Measurements from ENCODE around the gene RARB. TPM values are rescaled to one million over a fixed set of nuclear protein-coding genes. Genes with fewer than 3 reads are reported as not detected.

The RARB gene
- total and polyA plus RNA-seq, 11 donors, result 4.3 to 21.0 (median 16.3) TPM

DNA sequence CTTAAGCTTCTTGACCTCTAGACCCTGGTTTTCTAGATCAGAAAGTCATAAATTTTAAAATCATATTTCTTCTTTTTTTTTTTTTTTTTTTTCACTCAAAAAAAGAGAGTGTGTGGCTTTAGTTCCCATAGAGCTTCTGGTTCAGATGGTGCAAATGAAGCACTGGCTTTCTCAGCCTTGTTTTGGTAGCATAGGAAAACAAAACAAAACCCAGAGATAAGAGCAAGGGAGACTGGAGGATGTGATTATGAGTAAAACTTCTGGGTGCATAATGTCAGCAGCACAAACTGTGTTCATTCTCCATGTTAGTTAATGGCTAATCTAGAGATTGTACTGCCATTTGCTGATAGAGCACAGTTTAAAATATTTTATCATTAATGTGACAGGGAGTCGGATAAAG, 55.4 kb downstream of the RARB start:
- WGBS, 4 donors, result 32 to 54% (median 38%) methylated on average over 1 of the region's 1 CpG
- ATAC-seq (peak in 3 of 4 donors; percentile 25 to 46 (median 39)), DNase-seq (no peak)
- H3K9me3 ChIP-seq, result no peaks in the 10 kb centered on the region
- peak overlapping the region in 7 of 12 donors; percentile 4 to 52 (median 27) for H3K27ac ChIP-seq
- H3K4me1 ChIP-seq, result peaks cover 0 to 90% (median 38%) of the 10 kb centered on the region in 12 donors
- intact Hi-C loops (cut with DNase I), result no loop called here
- no peaks in the 10 kb centered on the region for H3K36me3 ChIP-seq
- no peak for TF ChIP-seq POLR2A (IDR thresholded peaks at IDR 0.05)
- TF ChIP-seq CTCF (IDR thresholded peaks at IDR 0.05), result no peak
- H3K27me3 ChIP-seq, result no peaks in the 10 kb centered on the region
- H3K4me3 ChIP-seq, result peak overlapping the region in 1 of 12 donors; percentile 0

- ATAC-seq (peak in 3 of 4 donors; percentile 21 to 40 (median 35)), DNase-seq (no peak)
- WGBS, 4 donors, result 36 to 43% (median 42%) methylated on average over 3 of the region's 3 CpGs
- Histone ChIP-seq H3K9me3 (no peaks in the 10 kb centered on the region), H3K36me3 (no peaks in the 10 kb centered on the region), H3K4me1 (peaks cover 0 to 71% (median 30%) of the 10 kb centered on the region in 12 donors), H3K27ac (peak overlapping the region in 5 of 12 donors; percentile 8 to 49 (median 29)), H3K4me3 (no peak overlapping the region), H3K27me3 (no peaks in the 10 kb centered on the region)
- intact Hi-C loops (cut with DNase I), result loop anchor here in 1 of 10 donors (2.0 kb wide), 1 partner anchor 31 kb away; no protein-coding TSS in a partner anchor
- TF ChIP-seq POLR2A (IDR thresholded peaks at IDR 0.05) (no peak), CTCF (IDR thresholded peaks at IDR 0.05) (no peak)
These were observed 57.6 kb downstream of the RARB start for GRCh38 chr3:25485673-25486072.

GRCh38 chr3:25486932-25487331, 58.9 kb downstream of the RARB start:
- WGBS, 4 donors, result 54 to 62% (median 57%) methylated on average over 5 to 6 of the region's 6 CpGs
- H3K4me3 ChIP-seq, result no peak overlapping the region
- intact Hi-C loops (cut with DNase I), result no loop called here
- H3K36me3 ChIP-seq, result no peaks in the 10 kb centered on the region
- H3K27me3 ChIP-seq, result no peaks in the 10 kb centered on the region
- peak; percentile 15 to 78 (median 68) for ATAC-seq
- peak overlapping the region in 4 of 12 donors; percentile 9 to 29 (median 17) for H3K27ac ChIP-seq
- H3K9me3 ChIP-seq, result peaks cover 0 to 3% (median 0%) of the 10 kb centered on the region in 12 donors
- TF ChIP-seq CTCF (IDR thresholded peaks at IDR 0.05), result no peak
- no peak for TF ChIP-seq POLR2A (IDR thresholded peaks at IDR 0.05)
- H3K4me1 ChIP-seq, result peaks cover 0 to 58% (median 21%) of the 10 kb centered on the region in 12 donors
- no peak for DNase-seq

- peaks cover 0 to 32% (median 9%) of the 10 kb centered on the region in 12 donors for H3K4me1 ChIP-seq
- intact Hi-C loops (cut with DNase I), result no loop called here
These were observed 62.0 kb downstream of the RARB start for GRCh38 chr3:25489858-25490593.

More at GRCh38 chr3:25489858-25490593, 62.0 kb downstream of the RARB start:
- Histone ChIP-seq H3K4me3 (no peak overlapping the region), H3K27ac (peak overlapping the region in 3 of 12 donors; percentile 7 to 46 (median 30)), H3K27me3 (no peaks in the 10 kb centered on the region), H3K36me3 (no peaks in the 10 kb centered on the region), H3K9me3 (peaks cover 0 to 32% (median 17%) of the 10 kb centered on the region in 12 donors)
- ATAC-seq, result no peak
- TF ChIP-seq CTCF (IDR thresholded peaks at IDR 0.05) (no peak), POLR2A (IDR thresholded peaks at IDR 0.05) (no peak)
- DNase-seq, result no peak
- 59 to 73% (median 65%) methylated on average over 7 of the region's 7 CpGs for WGBS, 4 donors
